AG09309 (cell line): ENCODE data around the gene INSYN1.
"Not testable (repeated sequence)": the region's sequence is repeated elsewhere in the genome, so short reads cannot be mapped to it uniquely, and the experiment has no call there.

Experiments used
- DNase-seq: peaks from one replicate; pipeline ENCODE4 v3.0.0-alpha.2; 2010; ENCODE audit warnings: low read depth
- H3K4me3 ChIP-seq: 2 replicates; pipeline ENCODE4 v1.5.1; 2011; ENCODE audit warnings: mild to moderate bottlenecking, low read depth, low read length, moderate library complexity; ENCODE audit not compliant: control insufficient read depth
- CTCF ChIP-seq: IDR thresholded peaks from 2 replicates; pipeline ENCODE4 v1.5.1; 2011; ENCODE audit warnings: mild to moderate bottlenecking, low read depth, low read length, inconsistent platforms; ENCODE audit not compliant: insufficient read depth, control insufficient read depth; ENCODE audit errors: missing control alignments

INSYN1 gene

DNA sequence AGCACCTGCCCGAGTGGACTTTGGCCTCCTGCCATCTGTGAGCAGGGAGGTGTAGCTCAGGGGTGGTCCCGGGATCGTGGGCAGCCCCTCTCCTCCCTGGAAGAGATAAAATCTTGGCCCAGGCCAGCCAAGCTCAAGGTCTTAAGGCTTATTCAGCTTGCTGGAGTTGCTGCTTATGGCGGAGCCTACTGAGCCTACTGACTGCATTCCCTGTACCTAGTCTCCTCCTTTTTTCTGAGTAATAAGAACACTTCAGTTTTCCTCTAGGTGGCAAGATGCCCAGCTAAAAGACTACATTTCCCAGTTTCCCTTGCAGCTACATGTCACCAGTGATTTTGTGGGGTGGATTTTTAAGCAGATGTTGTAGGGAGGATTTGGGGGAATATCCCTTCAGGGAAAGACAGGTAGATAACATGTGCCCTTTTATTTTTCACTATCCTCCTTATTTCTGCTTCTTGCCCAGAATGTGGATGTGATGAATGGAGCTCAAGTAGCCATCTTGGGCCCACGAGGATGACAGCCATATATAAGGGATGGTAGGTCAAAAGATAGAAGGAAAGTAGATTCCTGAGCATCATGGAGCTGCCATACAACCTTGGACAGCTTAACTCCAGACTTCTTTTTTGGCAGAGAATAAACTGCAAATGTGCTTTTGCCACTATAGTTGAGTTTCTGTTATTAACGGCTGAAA, 41.4 kb upstream of the INSYN1 start:
- no peak overlapping the region for H3K4me3 ChIP-seq
- DNase-seq, result no peak
- no peak for TF ChIP-seq CTCF

DNA sequence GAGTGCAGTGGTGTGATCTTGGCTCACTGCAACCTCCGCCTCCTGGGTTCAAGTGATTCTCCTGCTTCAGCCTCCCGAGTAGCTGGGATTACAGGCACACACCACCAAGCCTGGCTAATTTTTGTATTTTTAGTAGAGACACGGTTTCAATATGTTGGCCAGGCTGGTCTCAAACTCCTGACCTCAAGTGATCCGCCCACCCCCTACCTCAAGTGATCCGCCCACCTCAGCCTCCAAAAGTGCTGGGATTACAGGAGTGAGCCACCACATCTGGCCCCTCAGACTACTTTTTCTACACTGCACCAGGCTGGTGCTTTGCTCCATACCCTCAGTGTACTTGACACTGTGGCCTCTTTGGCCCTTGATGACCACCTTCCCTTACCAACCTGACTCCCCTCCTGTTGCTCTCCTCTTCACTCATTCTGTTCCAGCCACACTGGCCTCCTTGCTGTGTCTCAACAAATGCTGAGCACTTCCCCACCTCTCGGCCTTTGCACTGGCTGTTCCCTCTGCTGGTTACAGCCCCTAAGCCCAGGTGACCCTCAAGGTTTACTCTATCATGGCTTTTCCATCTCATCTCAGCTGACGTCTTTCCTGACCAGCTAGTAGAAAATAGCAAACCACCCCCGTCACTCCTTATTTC, 39.9 kb upstream of the INSYN1 start:
- not testable (repeated sequence) for H3K4me3 ChIP-seq, DNase-seq

- no peak overlapping the region for H3K4me3 ChIP-seq
- TF ChIP-seq CTCF, result no peak
- DNase-seq, result no peak
Measured at GRCh38 chr15:73792415-73792814, 39.3 kb upstream of the INSYN1 start.

DNA sequence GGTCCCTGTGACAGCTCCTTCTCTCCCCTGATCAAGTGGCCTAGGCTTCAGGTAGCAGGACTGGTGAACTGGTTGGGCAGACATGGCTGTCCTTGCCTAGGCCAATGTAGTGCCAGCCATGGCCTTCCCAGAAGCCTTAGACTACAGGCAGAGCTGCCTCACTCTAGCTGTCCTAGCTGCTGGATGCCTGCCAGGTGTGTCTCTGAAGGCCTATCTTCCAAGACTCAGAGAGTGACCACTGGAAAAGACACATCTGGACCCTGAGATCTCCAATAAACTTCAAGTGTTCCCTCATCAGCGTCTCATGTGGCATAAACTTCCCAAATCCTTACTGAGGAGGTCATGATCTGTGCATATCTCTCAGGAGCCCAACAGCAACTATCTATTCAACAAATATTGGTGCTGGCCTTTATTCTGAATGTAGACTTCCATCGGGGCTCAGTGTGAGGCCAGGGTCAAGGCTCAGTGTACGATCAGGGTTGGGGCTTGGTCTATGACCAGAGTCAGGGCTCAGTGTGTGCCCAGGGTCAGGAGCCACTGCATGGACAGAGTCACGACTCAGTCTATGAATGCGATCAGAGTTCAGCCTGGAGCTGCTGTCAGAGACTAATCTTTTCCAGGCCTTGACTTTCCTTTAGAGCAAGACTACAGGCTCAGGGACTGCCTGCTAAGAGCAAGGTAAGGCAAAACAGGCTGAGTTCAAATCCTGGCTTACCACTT, 36.5 kb upstream of the INSYN1 start:
- TF ChIP-seq CTCF, result no peak
- H3K4me3 ChIP-seq, result no peak overlapping the region
- DNase-seq, result no peak

DNA sequence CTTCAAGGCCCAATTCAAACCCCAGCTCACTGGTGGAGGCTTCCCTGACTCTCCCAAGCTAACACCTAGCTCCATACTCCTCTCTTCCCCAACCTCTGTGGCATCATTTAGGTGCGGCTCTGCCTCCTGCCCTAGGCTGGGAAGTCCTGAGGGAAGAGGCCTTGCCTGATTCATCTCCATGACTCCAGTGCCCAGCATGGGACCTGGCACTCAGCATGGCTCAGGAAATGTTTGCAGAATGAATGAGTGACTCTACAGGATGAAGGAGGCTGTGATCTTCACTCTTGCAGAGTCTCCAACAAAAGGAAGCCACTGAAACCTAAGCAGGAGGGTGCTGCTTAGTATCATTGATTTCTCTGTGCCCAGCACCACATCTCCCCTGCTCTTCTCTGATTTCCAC, 34.5 kb upstream of the INSYN1 start:
- H3K4me3 ChIP-seq, result no peak overlapping the region
- no peak for TF ChIP-seq CTCF
- no peak for DNase-seq

- no peak for TF ChIP-seq CTCF
- no peak for DNase-seq
- H3K4me3 ChIP-seq, result no peak overlapping the region
Measured at GRCh38 chr15:73786538-73786937, 33.4 kb upstream of the INSYN1 start.

DNA sequence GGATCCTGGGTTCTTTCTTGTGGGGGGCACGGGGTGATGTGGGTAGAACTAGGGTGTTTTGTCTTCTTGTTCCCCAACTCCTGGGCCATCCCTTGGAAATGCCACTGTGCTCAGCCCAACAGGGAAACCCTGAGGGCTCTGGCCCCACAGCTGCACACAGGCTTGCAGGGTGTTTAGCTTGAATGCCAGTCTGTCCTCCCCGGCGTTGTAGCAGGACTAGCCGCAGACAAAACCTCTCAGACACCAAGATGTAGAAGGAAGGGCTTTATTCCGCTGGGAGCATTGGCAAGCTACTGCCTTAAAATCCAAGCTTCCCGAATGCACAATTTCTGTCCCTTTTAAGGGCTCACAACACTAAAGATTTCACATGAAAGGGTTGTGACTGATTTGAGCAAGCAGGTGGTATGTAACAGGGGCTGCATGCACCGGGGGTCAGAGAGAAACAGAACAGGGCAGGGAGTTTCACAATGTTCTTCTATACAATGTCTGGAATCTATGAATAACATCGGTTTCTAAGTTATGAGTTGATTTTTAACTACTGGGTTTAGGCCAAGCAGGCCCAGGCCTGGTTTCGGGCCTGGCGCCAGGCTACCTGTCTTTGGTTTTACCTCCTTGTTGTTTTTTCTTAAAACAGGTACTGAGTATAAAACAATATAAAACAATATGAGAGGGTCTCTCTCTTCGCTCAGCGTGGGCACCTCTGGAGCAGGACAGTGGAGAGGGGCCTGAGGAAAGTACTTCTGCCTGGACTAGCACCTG, 32.3 kb upstream of the INSYN1 start:
- DNase-seq, result not testable (repeated sequence)

More for the DNA sequence above, 32.3 kb upstream of the INSYN1 start:
- not testable (repeated sequence) for H3K4me3 ChIP-seq
